ENCODE measurements around the gene ARAP3. TPM values are rescaled to one million over a fixed set of nuclear protein-coding genes. Genes with fewer than 3 reads are reported as not detected.

The ARAP3 gene
- polyA plus RNA-seq, 3 donors, result 1.2 to 18.2 (median 2.2) TPM

DNA sequence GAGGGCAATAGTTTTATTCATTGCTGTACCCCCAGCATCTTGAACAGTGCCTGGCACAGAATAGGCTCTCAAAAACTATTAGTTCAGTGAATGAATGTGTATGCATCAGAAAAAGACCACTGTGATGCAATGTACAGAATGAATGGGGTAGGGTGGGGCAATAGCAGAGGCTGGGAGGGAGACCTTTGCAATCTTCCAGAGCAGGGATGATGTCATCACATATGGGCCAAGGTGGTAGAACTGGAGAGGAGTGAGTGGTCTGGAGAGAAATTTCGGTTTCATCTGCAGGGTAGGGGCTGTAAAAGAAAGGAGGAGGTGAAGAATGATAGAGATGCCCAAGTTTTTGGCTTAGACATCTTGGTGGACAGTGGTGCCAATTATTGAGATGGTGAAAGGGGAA lies 23.4 kb upstream of the ARAP3 start:
- Histone ChIP-seq H3K4me2 (replicated peaks; ENCODE audit: extremely low read depth, low read length, poor library complexity, severe bottlenecking) (no peak overlapping the region), H3K79me2 (ENCODE audit: insufficient read depth, low read length) (no peaks in the 10 kb centered on the region), H2AFZ (ENCODE audit: insufficient read depth, low read depth, low read length, poor library complexity, severe bottlenecking) (no peak overlapping the region), H4K20me1 (ENCODE audit: insufficient read depth, low read length) (no peaks in the 10 kb centered on the region), H3K27me3 (ENCODE audit: control insufficient read depth in 2 of 2, insufficient read depth in 2 of 2, low read length in 2 of 2) (peaks cover 41 to 64% of the 10 kb centered on the region in 2 donors), H3K4me1 (ENCODE audit: control insufficient read depth in 1 of 2, insufficient read depth in 2 of 2, low read length in 2 of 2) (peaks cover 10 to 14% of the 10 kb centered on the region in 2 donors), H3K4me3 (replicated peaks in 1 of 3; ENCODE audit: low read depth in 2 of 3, low read length in 3 of 3) (no peak overlapping the region), H3K9ac (ENCODE audit: insufficient read depth, low read length, poor library complexity, severe bottlenecking) (no peak overlapping the region), H3K27ac (ENCODE audit: low read depth in 1 of 2, low read length in 2 of 2) (no peak overlapping the region), H3K36me3 (replicated peaks in 1 of 2; ENCODE audit: control insufficient read depth in 1 of 2, insufficient read depth in 2 of 2, low read length in 2 of 2) (no peaks in the 10 kb centered on the region), H3K9me3 (replicated peaks in 1 of 2; ENCODE audit: control insufficient read depth in 1 of 2, insufficient read depth in 1 of 2, low read length in 2 of 2) (peaks cover 0 to 13% of the 10 kb centered on the region in 2 donors)
- no peak for TF ChIP-seq CTCF (IDR thresholded peaks at IDR 0.05)
- peak in 1 of 3 donors; percentile 29 for DNase-seq
- Mint-ChIP-seq H3K27ac (no peak overlapping the region), H3K27me3 (ENCODE audit: low read depth in 3 of 3) (peaks cover 5 to 8% (median 6%) of the 10 kb centered on the region in 3 donors), H3K36me3 (peaks cover 0 to 4% of the 10 kb centered on the region in 2 donors), H3K9me3 (peaks cover 0 to 8% (median 3%) of the 10 kb centered on the region in 7 donors), H3K4me1 (peaks cover 21% of the 10 kb centered on the region), H3K4me3 (no peak overlapping the region)
- 60% methylated on average over 1 of the region's 1 CpG for WGBS (ENCODE audit: insufficient coverage)
- intact Hi-C loops (cut with micrococcal nuclease), result no loop called here

DNA sequence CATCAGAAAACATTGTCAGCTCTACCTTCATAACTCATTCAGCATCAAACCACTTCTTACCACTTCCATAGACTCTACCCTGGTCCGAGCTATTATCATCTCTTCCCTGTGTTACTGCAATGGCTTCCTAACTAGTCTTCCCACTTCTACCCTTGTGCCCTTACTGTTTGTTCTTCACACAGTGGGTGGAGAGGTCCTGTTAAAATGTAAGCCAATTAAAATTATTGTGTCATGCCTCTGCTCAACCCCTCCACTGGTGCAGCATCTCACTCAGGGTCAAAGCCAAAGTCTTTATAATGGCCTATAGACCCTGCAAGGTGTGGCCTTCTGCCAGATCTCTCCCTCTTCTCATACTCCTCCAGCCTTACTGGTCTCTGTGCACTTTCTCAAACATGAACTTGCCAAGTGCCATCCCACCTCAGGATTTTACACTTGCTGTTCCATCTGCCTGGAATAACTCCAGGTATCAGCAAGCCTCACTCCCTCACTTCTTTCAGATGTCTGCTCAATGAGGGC lies 22.8 kb upstream of the ARAP3 start:
- Histone ChIP-seq H3K9me3 (replicated peaks in 1 of 2; ENCODE audit: control insufficient read depth in 1 of 2, insufficient read depth in 1 of 2, low read length in 2 of 2) (peaks cover 0 to 13% of the 10 kb centered on the region in 2 donors), H3K27ac (ENCODE audit: low read depth in 1 of 2, low read length in 2 of 2) (no peak overlapping the region), H2AFZ (ENCODE audit: insufficient read depth, low read depth, low read length, poor library complexity, severe bottlenecking) (no peak overlapping the region), H3K9ac (ENCODE audit: insufficient read depth, low read length, poor library complexity, severe bottlenecking) (no peak overlapping the region), H3K4me3 (replicated peaks in 1 of 3; ENCODE audit: low read depth in 2 of 3, low read length in 3 of 3) (no peak overlapping the region), H3K27me3 (ENCODE audit: control insufficient read depth in 2 of 2, insufficient read depth in 2 of 2, low read length in 2 of 2) (peaks cover 43 to 68% of the 10 kb centered on the region in 2 donors), H3K4me2 (replicated peaks; ENCODE audit: extremely low read depth, low read length, poor library complexity, severe bottlenecking) (no peak overlapping the region), H4K20me1 (ENCODE audit: insufficient read depth, low read length) (no peaks in the 10 kb centered on the region), H3K79me2 (ENCODE audit: insufficient read depth, low read length) (no peaks in the 10 kb centered on the region), H3K36me3 (replicated peaks in 1 of 2; ENCODE audit: control insufficient read depth in 1 of 2, insufficient read depth in 2 of 2, low read length in 2 of 2) (no peaks in the 10 kb centered on the region), H3K4me1 (ENCODE audit: control insufficient read depth in 1 of 2, insufficient read depth in 2 of 2, low read length in 2 of 2) (peaks cover 10 to 14% of the 10 kb centered on the region in 2 donors)
- TF ChIP-seq CTCF (IDR thresholded peaks at IDR 0.05), result no peak
- H3K4me1 Mint-ChIP-seq, result peaks cover 21% of the 10 kb centered on the region
- WGBS (ENCODE audit: insufficient coverage), result no CpG with 5 or more reads among the region's 1 CpG
- no peak overlapping the region for H3K27ac Mint-ChIP-seq
- H3K27me3 Mint-ChIP-seq (ENCODE audit: low read depth in 3 of 3), result peaks cover 5 to 11% (median 8%) of the 10 kb centered on the region in 3 donors
- H3K9me3 Mint-ChIP-seq, result peaks cover 0 to 9% (median 3%) of the 10 kb centered on the region in 7 donors
- intact Hi-C loops (cut with micrococcal nuclease), result loop anchor here in 1 of 2 donors (5.0 kb wide), 1 partner anchor 172 kb away; the partner anchor contains the start of gene PCDH1
- H3K36me3 Mint-ChIP-seq, result peaks cover 0 to 4% of the 10 kb centered on the region in 2 donors
- no peak for DNase-seq
- no peak overlapping the region for H3K4me3 Mint-ChIP-seq
